ENCODE results near the gene APOA1.

The APOA1 gene

GRCh38 chr11:116833816-116834534 is 3.4 kb downstream of the APOA1 start:
- no peak overlapping the region for H3K27ac ChIP-seq (ENCODE audit: low read depth, low read length)
- H3F3A ChIP-seq (ENCODE audit: insufficient read depth), result no peaks in the 10 kb centered on the region
- no peaks in the 10 kb centered on the region for H3K9me2 ChIP-seq (replicated peaks; ENCODE audit: insufficient read depth, low read length)
- no peaks in the 10 kb centered on the region for H3K36me3 ChIP-seq (ENCODE audit: low read length)
- H2AFZ ChIP-seq (ENCODE audit: low read depth, low read length, severe bottlenecking), result no peak overlapping the region
- H3K4me3 ChIP-seq (ENCODE audit: insufficient read depth, low read length, poor library complexity, severe bottlenecking), result no peak overlapping the region
- H3K9me3 ChIP-seq (ENCODE audit: insufficient read depth, low read length), result no peaks in the 10 kb centered on the region
- no peaks in the 10 kb centered on the region for H3K27me3 ChIP-seq (ENCODE audit: low read length)
- H3K9ac ChIP-seq (ENCODE audit: low read length), result no peak overlapping the region
- H4K20me1 ChIP-seq (ENCODE audit: low read depth, low read length), result no peaks in the 10 kb centered on the region
- H3K4me2 ChIP-seq (ENCODE audit: low read depth, low read length, poor library complexity, severe bottlenecking), result no peak overlapping the region
- TF ChIP-seq CTCF (IDR thresholded peaks at IDR 0.05; ENCODE audit: insufficient read depth, low read length, poor library complexity, severe bottlenecking), result no peak
- TF ChIP-seq EZH2phosphoT487 (conservative IDR thresholded peaks at IDR 0.05; ENCODE audit: low read length), result no peak
- no peaks in the 10 kb centered on the region for H3K79me2 ChIP-seq (ENCODE audit: insufficient read depth, low read length)

- Histone ChIP-seq H4K20me1 (ENCODE audit: low read depth, low read length) (no peaks in the 10 kb centered on the region), H3K9me3 (ENCODE audit: insufficient read depth, low read length) (no peaks in the 10 kb centered on the region), H3K4me3 (ENCODE audit: insufficient read depth, low read length, poor library complexity, severe bottlenecking) (no peak overlapping the region), H3K4me2 (ENCODE audit: low read depth, low read length, poor library complexity, severe bottlenecking) (no peak overlapping the region), H3K36me3 (ENCODE audit: low read length) (no peaks in the 10 kb centered on the region), H2AFZ (ENCODE audit: low read depth, low read length, severe bottlenecking) (no peak overlapping the region), H3K9ac (ENCODE audit: low read length) (no peak overlapping the region), H3F3A (ENCODE audit: insufficient read depth) (no peaks in the 10 kb centered on the region), H3K27me3 (ENCODE audit: low read length) (no peaks in the 10 kb centered on the region), H3K79me2 (ENCODE audit: insufficient read depth, low read length) (no peaks in the 10 kb centered on the region), H3K9me2 (replicated peaks; ENCODE audit: insufficient read depth, low read length) (no peaks in the 10 kb centered on the region), H3K27ac (ENCODE audit: low read depth, low read length) (no peak overlapping the region)
- TF ChIP-seq EZH2phosphoT487 (conservative IDR thresholded peaks at IDR 0.05; ENCODE audit: low read length), result no peak
- TF ChIP-seq CTCF (IDR thresholded peaks at IDR 0.05; ENCODE audit: insufficient read depth, low read length, poor library complexity, severe bottlenecking), result no peak
Measured at GRCh38 chr11:116833491-116833815, 4.0 kb downstream of the APOA1 start.

- Histone ChIP-seq H3K27ac (ENCODE audit: low read depth, low read length) (no peak overlapping the region), H3K27me3 (ENCODE audit: low read length) (no peaks in the 10 kb centered on the region), H3K4me2 (ENCODE audit: low read depth, low read length, poor library complexity, severe bottlenecking) (no peak overlapping the region), H3K9me2 (replicated peaks; ENCODE audit: insufficient read depth, low read length) (no peaks in the 10 kb centered on the region), H3K4me3 (ENCODE audit: insufficient read depth, low read length, poor library complexity, severe bottlenecking) (no peak overlapping the region), H3F3A (ENCODE audit: insufficient read depth) (no peaks in the 10 kb centered on the region), H3K36me3 (ENCODE audit: low read length) (no peaks in the 10 kb centered on the region), H3K9me3 (ENCODE audit: insufficient read depth, low read length) (no peaks in the 10 kb centered on the region), H4K20me1 (ENCODE audit: low read depth, low read length) (no peaks in the 10 kb centered on the region), H2AFZ (ENCODE audit: low read depth, low read length, severe bottlenecking) (no peak overlapping the region), H3K79me2 (ENCODE audit: insufficient read depth, low read length) (no peaks in the 10 kb centered on the region), H3K9ac (ENCODE audit: low read length) (no peak overlapping the region)
- TF ChIP-seq CTCF (IDR thresholded peaks at IDR 0.05; ENCODE audit: insufficient read depth, low read length, poor library complexity, severe bottlenecking), result no peak
Measured at GRCh38 chr11:116832350-116833290, 4.8 kb downstream of the APOA1 start.
